B cell (primary cell): ENCODE measurements around the gene ZMYM4. TPM values are rescaled to one million over a fixed set of nuclear protein-coding genes. Genes with fewer than 3 reads are reported as not detected.
"Not testable (repeated sequence)": the region's sequence is repeated elsewhere in the genome, so short reads cannot be mapped to it uniquely, and the experiment has no call there.

Experiments used
- ATAC-seq: fragments of 200-7000 bp; cut with Tn5 transposase; one replicate; pipeline ENCODE4 v1.10.0; 2021; ENCODE audit warnings: low read depth, mild to moderate bottlenecking, moderate number of reproducible peaks, moderate library complexity
- CTCF ChIA-PET: fragments of 350-600 bp; sonication (Branson Sonifier 250); formaldehyde crosslinking; loops from one replicate; lab custom pipeline; 2021; ENCODE audit warnings: antibody characterized with exemption, inconsistent platforms; lab: Charles Lee
- POLR2A ChIA-PET: fragments of 350-600 bp; sonication (Branson Sonifier 250); formaldehyde crosslinking; loops from one replicate; lab custom pipeline; 2021; ENCODE audit warnings: antibody characterized with exemption; lab: Charles Lee
- DNase-seq: peaks from one replicate; pipeline ENCODE4 v3.0.0; 2013
- H2AFZ ChIP-seq: 2 replicates; pipeline ENCODE4 v1.6.1; 2012; ENCODE audit warnings: mild to moderate bottlenecking, low read depth, low read length; ENCODE audit not compliant: insufficient read depth, poor library complexity, severe bottlenecking
- H3K27ac ChIP-seq, 2 donors: 1 replicate in 1 of 2; 2 replicates in 1 of 2; pipeline ENCODE4 v1.5.1; 2012 to 2013; ENCODE audit warnings: low read length in 2 of 2, mild to moderate bottlenecking in 2 of 2, moderate library complexity in 1 of 2
- H3K27me3 ChIP-seq, 4 experiments: fragments of 200-600 bp in 1 of 4; sonication (generic) in 1 of 4; replicated peaks in 1 of 4; 1 replicate in 2 of 4; 2 replicates in 2 of 4; pipeline versions ENCODE4 v1.6.1 to v1.7.0; 2013 to 2016; ENCODE audit warnings: low read length in 3 of 4, mild to moderate bottlenecking in 2 of 4, mixed read lengths in 1 of 4, moderate library complexity in 1 of 4; ENCODE audit not compliant: insufficient read depth in 4 of 4, control insufficient read depth in 3 of 4; ENCODE audit errors: control extremely low read depth in 1 of 4
- H3K36me3 ChIP-seq, 2 experiments: replicated peaks in 1 of 2; 1 replicate in 1 of 2; 2 replicates in 1 of 2; pipeline versions ENCODE4 v1.6.1 to v1.7.1; 2013; ENCODE audit warnings: low read length in 1 of 2; ENCODE audit not compliant: insufficient read depth in 2 of 2, control insufficient read depth in 1 of 2; ENCODE audit errors: control extremely low read depth in 1 of 2, extremely low read depth in 1 of 2
- H3K4me1 ChIP-seq, 2 donors: fragments of 200-600 bp in 1 of 2; sonication (generic) in 1 of 2; 1 replicate in 1 of 2; 2 replicates in 1 of 2; pipeline versions ENCODE4 v1.5.1 to v1.6.1; 2013 to 2017; ENCODE audit warnings: low read length in 2 of 2; ENCODE audit not compliant: control insufficient read depth in 2 of 2, insufficient read depth in 2 of 2
- H3K4me2 ChIP-seq: replicated peaks from 2 replicates; pipeline ENCODE3; 2012; ENCODE audit warnings: mild to moderate bottlenecking, low read depth, low read length; ENCODE audit not compliant: poor library complexity, severe bottlenecking
- H3K4me3 ChIP-seq, 5 experiments: fragments of 200-600 bp in 1 of 5; sonication (generic) in 1 of 5; 1 replicate in 3 of 5; 2 replicates in 2 of 5; pipeline versions ENCODE4 v1.5.1 to v1.7.0; 2011 to 2016; ENCODE audit warnings: low read length in 4 of 5, mild to moderate bottlenecking in 4 of 5, low read depth in 2 of 5, control low read depth in 1 of 5, moderate library complexity in 1 of 5; ENCODE audit not compliant: insufficient read depth in 1 of 5; ENCODE audit errors: control extremely low read depth in 1 of 5, extremely low read depth in 1 of 5
- H3K79me2 ChIP-seq: fragments of 200-600 bp; sonication (generic); one replicate; pipeline ENCODE4 v1.6.0; 2016; ENCODE audit warnings: low read length; ENCODE audit not compliant: control insufficient read depth, insufficient read depth
- H3K9ac ChIP-seq: fragments of 200-600 bp; sonication (generic); 2 replicates; pipeline ENCODE4 v1.6.1; 2017; ENCODE audit warnings: mild to moderate bottlenecking, low read length, moderate library complexity
- H3K9me3 ChIP-seq, 3 donors: one replicate each; pipeline versions ENCODE4 v1.6.1 to v1.7.1; 2013; ENCODE audit warnings: low read length in 2 of 3; ENCODE audit not compliant: control insufficient read depth in 2 of 3, insufficient read depth in 1 of 3; ENCODE audit errors: control extremely low read depth in 1 of 3
- H4K20me1 ChIP-seq: 2 replicates; pipeline ENCODE4 v1.6.0; 2012; ENCODE audit warnings: mild to moderate bottlenecking, low read length; ENCODE audit not compliant: insufficient read depth, control insufficient read depth, poor library complexity, severe bottlenecking
- H3K27ac Mint-ChIP-seq: one replicate; pipeline ENCODE4 v1.8.0; 2021; ENCODE audit warnings: mixed read lengths
- H3K27me3 Mint-ChIP-seq: one replicate; pipeline ENCODE4 v1.8.0; 2021; ENCODE audit warnings: mixed read lengths
- H3K4me1 Mint-ChIP-seq: one replicate; pipeline ENCODE4 v1.8.0; 2021; ENCODE audit warnings: mixed read lengths
- H3K4me3 Mint-ChIP-seq: one replicate; pipeline ENCODE4 v1.8.0; 2021; ENCODE audit warnings: mixed read lengths
- H3K9me3 Mint-ChIP-seq: one replicate; pipeline ENCODE4 v1.8.0; 2022; ENCODE audit warnings: mixed read lengths; ENCODE audit not compliant: insufficient read depth
- CTCF ChIP-seq: fragments of 200-600 bp; IDR thresholded peaks from one replicate; pipeline ENCODE4 v1.8.0; 2022; ENCODE audit warnings: antibody characterized with exemption, mild to moderate bottlenecking
- EZH2 ChIP-seq: IDR thresholded peaks from 2 replicates; pipeline ENCODE4 v1.6.1; 2012; ENCODE audit warnings: borderline replicate concordance, low read depth, mild to moderate bottlenecking, moderate library complexity, low read length; ENCODE audit not compliant: insufficient read depth, poor library complexity, severe bottlenecking
- WGBS: methylation state at CpG from one replicate; pipeline ENCODE4 v1.1.5; 2013; ENCODE audit warnings: missing lambda C conversion rate; ENCODE audit not compliant: insufficient coverage; 5-methylcytosine and 5-hydroxymethylcytosine counted together
- intact Hi-C: fragments of 100-400 bp; cut with micrococcal nuclease; formaldehyde crosslinking; loops from one replicate; pipeline ENCODE4 v1.10.0; 2022
- polyA plus RNA-seq: library from polyadenylated mRNA; depleted of rRNA; stranded (reverse); fragments of >200 nt; gene quantifications from 2 replicates; pipeline ENCODE4 v1.2.3, GENCODE V29; 2012
- total RNA-seq, 2 donors: library from RNA; stranded (reverse); fragments of 120-200 nt in 1 of 2; gene quantifications; 1 replicate in 1 of 2; 2 replicates in 1 of 2; pipeline versions ENCODE4 v1.2.3 to v1.2.4, GENCODE V29; 2013 to 2022

Gene ZMYM4
- total and polyA plus RNA-seq, 2 donors (not counting 1 experiment from before 2014, with no cell fraction given), result 7.2 to 45.2 TPM

- POLR2A ChIA-PET, result no interaction called here
- no peaks in the 10 kb centered on the region for H3K4me1 ChIP-seq
- peaks cover 0 to 2% of the 10 kb centered on the region in 2 experiments for H3K36me3 ChIP-seq
- ATAC-seq (no peak), DNase-seq (no peak)
- no peak overlapping the region for H3K4me3 Mint-ChIP-seq
- no peak overlapping the region for H2AFZ ChIP-seq
- H3K9me3 ChIP-seq, result no peaks in the 10 kb centered on the region
- no peaks in the 10 kb centered on the region for H3K27me3 Mint-ChIP-seq
- no peaks in the 10 kb centered on the region for H3K79me2 ChIP-seq
- H3K27ac ChIP-seq, result no peak overlapping the region
- TF ChIP-seq EZH2 (no peak), CTCF (no peak)
- H3K9me3 Mint-ChIP-seq, result no peaks in the 10 kb centered on the region
- H4K20me1 ChIP-seq, result no peaks in the 10 kb centered on the region
- CTCF ChIA-PET, result no interaction called here
- H3K4me1 Mint-ChIP-seq, result no peaks in the 10 kb centered on the region
- intact Hi-C loops, result no loop called here
- no peak overlapping the region for H3K27ac Mint-ChIP-seq
- no peaks in the 10 kb centered on the region for H3K27me3 ChIP-seq
- no peak overlapping the region for H3K4me2 ChIP-seq
- H3K9ac ChIP-seq, result no peak overlapping the region
- H3K4me3 ChIP-seq, result no peak overlapping the region
Measured at GRCh38 chr1:35377555-35377954, 109.0 kb downstream of the ZMYM4 start.

DNA sequence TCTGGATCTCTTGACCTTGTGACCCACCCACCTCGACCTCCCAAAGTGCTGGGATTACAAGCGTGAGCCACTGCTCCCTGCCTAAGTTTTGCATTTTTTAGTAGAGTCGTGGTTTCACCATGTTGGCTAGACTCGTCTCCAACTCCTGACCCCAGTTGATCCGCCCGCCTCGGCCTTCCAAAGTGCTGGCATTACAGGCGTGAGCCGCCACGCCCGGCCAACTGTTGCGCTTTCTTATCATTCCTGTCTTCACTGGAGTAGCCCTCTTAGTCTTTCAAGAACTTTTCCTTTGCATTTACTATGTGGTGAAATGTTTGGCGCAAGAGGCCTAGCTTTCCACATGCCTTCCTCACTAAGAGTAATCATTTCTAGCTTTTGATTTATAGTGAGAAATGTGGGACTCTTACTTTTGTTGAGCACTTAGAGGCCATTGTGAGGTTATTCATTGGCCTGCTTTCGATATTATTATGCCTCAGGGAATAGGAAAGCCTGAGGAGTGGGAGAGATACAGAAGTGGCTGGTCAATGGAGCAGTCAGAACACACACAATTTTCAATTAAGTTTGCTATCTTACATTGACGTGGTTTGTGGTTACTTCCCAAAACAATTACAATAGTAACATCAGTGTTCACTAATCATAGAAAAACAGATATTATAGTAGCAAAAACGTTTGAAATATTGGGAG lies 111.0 kb downstream of the ZMYM4 start:
- H3K9me3 ChIP-seq, result no peaks in the 10 kb centered on the region
- H3K9ac ChIP-seq, result no peak overlapping the region
- DNase-seq, result no peak
- H3K4me2 ChIP-seq, result no peak overlapping the region
- 95% methylated on average over 8 of the region's 16 CpGs for WGBS
- no peak for TF ChIP-seq EZH2
- no peak for TF ChIP-seq CTCF
- Mint-ChIP-seq H3K9me3 (no peaks in the 10 kb centered on the region), H3K27ac (no peak overlapping the region), H3K4me1 (no peaks in the 10 kb centered on the region), H3K27me3 (no peaks in the 10 kb centered on the region), H3K4me3 (no peak overlapping the region)
- H3K79me2 ChIP-seq, result no peaks in the 10 kb centered on the region
- no peak overlapping the region for H2AFZ ChIP-seq
- ATAC-seq, result no peak
- no peak overlapping the region for H3K27ac ChIP-seq
- H3K4me1 ChIP-seq, result no peaks in the 10 kb centered on the region
- ChIA-PET CTCF (no interaction called here), POLR2A (no interaction called here)
- H3K36me3 ChIP-seq, result peaks cover 0 to 2% of the 10 kb centered on the region in 2 experiments
- H4K20me1 ChIP-seq, result no peaks in the 10 kb centered on the region
- no peak overlapping the region for H3K4me3 ChIP-seq
- intact Hi-C loops, result no loop called here
- no peaks in the 10 kb centered on the region for H3K27me3 ChIP-seq

DNA sequence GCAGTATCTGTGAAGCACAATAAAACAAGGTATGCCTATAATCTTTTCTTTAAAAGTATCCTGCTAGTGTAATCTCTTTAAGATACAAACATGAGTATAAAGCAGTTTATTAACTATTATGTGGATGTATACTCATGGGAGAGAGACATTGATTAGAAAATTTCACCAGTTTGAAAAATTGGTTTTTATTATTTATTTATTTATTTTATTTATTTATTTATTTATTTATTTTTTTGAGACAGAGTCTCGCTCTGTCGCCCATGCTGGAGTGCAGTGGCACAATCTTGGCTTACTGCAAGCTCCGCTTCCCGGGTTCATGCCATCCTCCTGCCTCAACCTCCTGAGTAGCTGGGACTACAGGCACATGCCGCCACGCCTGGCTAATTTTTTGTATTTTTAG lies 111.6 kb downstream of the ZMYM4 start:
- H3K27me3 Mint-ChIP-seq, ATAC-seq, H3K9ac ChIP-seq, H3K4me2 ChIP-seq, H3K27ac Mint-ChIP-seq, H3K4me1 Mint-ChIP-seq, CTCF ChIA-PET, H3K9me3 ChIP-seq, H3K4me3 Mint-ChIP-seq, H4K20me1 ChIP-seq, H3K27ac ChIP-seq, intact Hi-C loops, H3K4me3 ChIP-seq, H3K36me3 ChIP-seq, DNase-seq, H3K79me2 ChIP-seq, POLR2A ChIA-PET, H3K4me1 ChIP-seq, H2AFZ ChIP-seq, H3K9me3 Mint-ChIP-seq, H3K27me3 ChIP-seq: not testable (repeated sequence)
- WGBS, result 96% methylated on average over 4 of the region's 6 CpGs
